LNCaP clone FGC (cell line): ENCODE data around the gene SGK1.

ENCODE experiments used
- DNase-seq: peaks from one replicate; pipeline ENCODE4 v3.0.0-alpha.2; 2011; ENCODE audit warnings: low read depth
- H3K4me3 ChIP-seq: 2 replicates; pipeline ENCODE4 v1.5.1; 2011; ENCODE audit warnings: mild to moderate bottlenecking, low read depth, low read length, control low read depth
- TF ChIP-seq, protein P1 (sequence below): IDR thresholded peaks from 2 replicates; pipeline ENCODE4 v1.5.1; 2012; ENCODE audit warnings: mild to moderate bottlenecking; ENCODE audit not compliant: control insufficient read depth, insufficient read depth; ENCODE audit errors: extremely low read depth

Gene SGK1

GRCh38 chr6:134293659-134294161 is 24.2 kb downstream of the SGK1 start:
- DNase-seq = no peak

DNA sequence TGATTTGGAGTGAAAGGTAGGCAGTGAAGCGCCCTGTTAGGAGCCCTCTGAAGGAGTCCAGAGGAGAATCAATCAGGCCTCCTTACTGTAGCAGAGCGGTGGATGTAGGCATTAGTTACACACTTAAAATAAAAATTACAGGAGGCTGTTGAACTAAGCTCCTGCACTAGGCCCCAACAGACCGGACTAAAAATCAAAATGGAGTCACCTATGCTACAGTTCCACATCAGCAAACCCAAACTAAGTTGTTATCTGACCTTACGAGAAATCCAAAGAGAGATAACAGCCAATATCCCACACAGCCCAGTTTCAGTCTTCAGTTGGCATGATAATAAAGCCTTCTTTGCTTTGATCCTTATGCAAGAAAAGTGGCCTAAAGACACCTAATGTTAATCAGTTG is 26.8 kb downstream of the SGK1 start:
- DNase-seq = no peak
- no peak overlapping the region for H3K4me3 ChIP-seq
- TF ChIP-seq, protein P1, sequence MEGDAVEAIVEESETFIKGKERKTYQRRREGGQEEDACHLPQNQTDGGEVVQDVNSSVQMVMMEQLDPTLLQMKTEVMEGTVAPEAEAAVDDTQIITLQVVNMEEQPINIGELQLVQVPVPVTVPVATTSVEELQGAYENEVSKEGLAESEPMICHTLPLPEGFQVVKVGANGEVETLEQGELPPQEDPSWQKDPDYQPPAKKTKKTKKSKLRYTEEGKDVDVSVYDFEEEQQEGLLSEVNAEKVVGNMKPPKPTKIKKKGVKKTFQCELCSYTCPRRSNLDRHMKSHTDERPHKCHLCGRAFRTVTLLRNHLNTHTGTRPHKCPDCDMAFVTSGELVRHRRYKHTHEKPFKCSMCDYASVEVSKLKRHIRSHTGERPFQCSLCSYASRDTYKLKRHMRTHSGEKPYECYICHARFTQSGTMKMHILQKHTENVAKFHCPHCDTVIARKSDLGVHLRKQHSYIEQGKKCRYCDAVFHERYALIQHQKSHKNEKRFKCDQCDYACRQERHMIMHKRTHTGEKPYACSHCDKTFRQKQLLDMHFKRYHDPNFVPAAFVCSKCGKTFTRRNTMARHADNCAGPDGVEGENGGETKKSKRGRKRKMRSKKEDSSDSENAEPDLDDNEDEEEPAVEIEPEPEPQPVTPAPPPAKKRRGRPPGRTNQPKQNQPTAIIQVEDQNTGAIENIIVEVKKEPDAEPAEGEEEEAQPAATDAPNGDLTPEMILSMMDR = no peak

More at GRCh38 chr6:134293659-134294161, 24.2 kb downstream of the SGK1 start:
- no peak overlapping the region for H3K4me3 ChIP-seq
- TF ChIP-seq, protein P1 = no peak

- no peak overlapping the region for H3K4me3 ChIP-seq
- DNase-seq = no peak
- TF ChIP-seq, protein P1 = no peak
Observed at GRCh38 chr6:134289204-134289575, 28.7 kb downstream of the SGK1 start.

GRCh38 chr6:134288538-134289203 is 29.2 kb downstream of the SGK1 start:
- no peak for DNase-seq
- TF ChIP-seq, protein P1 = no peak

DNA sequence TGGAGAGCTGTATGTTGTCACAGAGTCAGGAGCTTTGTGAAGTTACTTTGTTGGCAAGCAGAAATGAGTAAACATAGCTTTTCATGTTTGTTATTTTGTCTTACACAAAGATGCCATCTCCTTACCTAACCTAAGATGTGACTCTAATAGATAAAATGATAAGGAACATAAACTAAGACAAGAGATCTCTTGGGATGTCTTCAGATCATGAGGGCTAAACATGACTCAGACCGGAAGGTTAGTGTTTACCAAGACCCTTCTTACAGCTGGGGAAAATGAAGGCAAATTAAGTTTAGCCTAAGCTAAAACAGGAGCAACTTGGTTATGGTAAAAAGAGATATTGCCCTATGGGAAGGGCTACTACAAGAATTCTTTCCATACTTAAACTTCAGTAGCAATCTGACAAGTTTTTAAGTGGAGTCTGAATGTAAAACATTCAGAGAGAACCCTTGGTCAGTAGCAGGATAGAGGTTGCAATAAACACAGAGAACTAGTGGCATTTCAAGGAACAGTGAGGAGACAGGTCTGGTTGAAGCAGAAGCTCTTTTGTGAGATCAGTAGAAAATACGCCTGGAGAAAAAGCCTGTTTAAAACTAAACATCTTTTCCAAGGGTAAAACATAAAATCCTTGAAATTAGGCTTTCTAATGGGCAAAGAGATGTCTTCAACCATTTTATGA is 29.9 kb downstream of the SGK1 start:
- TF ChIP-seq, protein P1 = no peak
- no peak for DNase-seq
- no peak overlapping the region for H3K4me3 ChIP-seq

More at GRCh38 chr6:134288538-134289203, 29.2 kb downstream of the SGK1 start:
- no peak overlapping the region for H3K4me3 ChIP-seq

GRCh38 chr6:134282816-134283215 is 35.1 kb downstream of the SGK1 start:
- no peak overlapping the region for H3K4me3 ChIP-seq
- TF ChIP-seq, protein P1 = no peak

More at GRCh38 chr6:134282816-134283215, 35.1 kb downstream of the SGK1 start:
- DNase-seq = no peak
